ENCODE data around the gene PRDM11. TPM values are rescaled to one million over a fixed set of nuclear protein-coding genes. Genes with fewer than 3 reads are reported as not detected.

The PRDM11 gene
- total RNA-seq, 4 donors from 2014 or later: 29.5 to 43.2 (median 33.5) TPM

GRCh38 chr11:45182902-45183301, 36.5 kb downstream of the PRDM11 start:
- 91% methylated on average over 13 of the region's 14 CpGs for WGBS
- Histone ChIP-seq H3K4me1 (peaks cover 36 to 55% (median 40%) of the 10 kb centered on the region in 4 donors), H3K36me3 (peaks cover 7 to 49% (median 47%) of the 10 kb centered on the region in 4 donors), H3K27me3 (no peaks in the 10 kb centered on the region), H3K9me3 (no peaks in the 10 kb centered on the region), H3K4me3 (no peak overlapping the region), H3K27ac (replicated peaks in 1 of 4) (peak overlapping the region in 1 of 4 donors; percentile 10)
- TF ChIP-seq POLR2A (IDR thresholded peaks at IDR 0.05; ENCODE audit: low read depth) (no peak), CTCF (IDR thresholded peaks at IDR 0.05) (peak; percentile 38 to 59 (median 45)), POLR2AphosphoS5 (IDR thresholded peaks at IDR 0.05) (peak in 1 of 2 donors; percentile 11), EP300 (IDR thresholded peaks at IDR 0.05) (no peak)
- no peak for DNase-seq (ENCODE audit: extremely low spot score)
- intact Hi-C loops (cut with DNase I): loop anchor here (5.0 kb wide), 1 partner anchor 109 kb away; no protein-coding TSS in a partner anchor

GRCh38 chr11:45184640-45185039, 38.2 kb downstream of the PRDM11 start:
- Histone ChIP-seq H3K4me3 (no peak overlapping the region), H3K27me3 (no peaks in the 10 kb centered on the region), H3K27ac (replicated peaks in 1 of 4) (no peak overlapping the region), H3K36me3 (peaks cover 14 to 65% (median 58%) of the 10 kb centered on the region in 4 donors), H3K9me3 (no peaks in the 10 kb centered on the region), H3K4me1 (peaks cover 23 to 43% (median 30%) of the 10 kb centered on the region in 4 donors)
- intact Hi-C loops (cut with DNase I): loop anchor here (5.0 kb wide), 1 partner anchor 108 kb away; no protein-coding TSS in a partner anchor
- 98% methylated on average over 2 of the region's 2 CpGs for WGBS
- TF ChIP-seq POLR2A (IDR thresholded peaks at IDR 0.05; ENCODE audit: low read depth) (no peak), CTCF (IDR thresholded peaks at IDR 0.05) (no peak), EP300 (IDR thresholded peaks at IDR 0.05) (no peak), POLR2AphosphoS5 (IDR thresholded peaks at IDR 0.05) (no peak)
- DNase-seq (ENCODE audit: extremely low spot score): no peak

GRCh38 chr11:45185228-45185729, 38.8 kb downstream of the PRDM11 start:
- H3K9me3 ChIP-seq: no peaks in the 10 kb centered on the region
- TF ChIP-seq POLR2AphosphoS5 (IDR thresholded peaks at IDR 0.05) (no peak), CTCF (IDR thresholded peaks at IDR 0.05) (no peak), EP300 (IDR thresholded peaks at IDR 0.05) (no peak), POLR2A (IDR thresholded peaks at IDR 0.05; ENCODE audit: low read depth) (no peak)
- no peak for DNase-seq (ENCODE audit: extremely low spot score)
- H3K36me3 ChIP-seq: peaks cover 14 to 72% (median 63%) of the 10 kb centered on the region in 4 donors
- H3K4me3 ChIP-seq: no peak overlapping the region
- no peaks in the 10 kb centered on the region for H3K27me3 ChIP-seq
- intact Hi-C loops (cut with DNase I): no loop called here
- H3K27ac ChIP-seq (replicated peaks in 1 of 4): no peak overlapping the region
- peaks cover 17 to 37% (median 24%) of the 10 kb centered on the region in 4 donors for H3K4me1 ChIP-seq

- no peaks in the 10 kb centered on the region for H3K27me3 ChIP-seq
- peaks cover 5 to 20% (median 7%) of the 10 kb centered on the region in 4 donors for H3K4me1 ChIP-seq
- TF ChIP-seq EP300 (IDR thresholded peaks at IDR 0.05) (no peak), CTCF (IDR thresholded peaks at IDR 0.05) (no peak), POLR2AphosphoS5 (IDR thresholded peaks at IDR 0.05) (no peak), POLR2A (IDR thresholded peaks at IDR 0.05; ENCODE audit: low read depth) (no peak)
- H3K4me3 ChIP-seq: no peak overlapping the region
- peaks cover 14 to 72% (median 65%) of the 10 kb centered on the region in 4 donors for H3K36me3 ChIP-seq
- H3K9me3 ChIP-seq: no peaks in the 10 kb centered on the region
- intact Hi-C loops (cut with DNase I): no loop called here
- DNase-seq (ENCODE audit: extremely low spot score): no peak
- no peak overlapping the region for H3K27ac ChIP-seq (replicated peaks in 1 of 4)
- 94% methylated on average over 3 of the region's 3 CpGs for WGBS
These were observed 40.9 kb downstream of the PRDM11 start for GRCh38 chr11:45187375-45187774.

- no peak overlapping the region for H3K27ac ChIP-seq (replicated peaks in 1 of 4)
- peaks cover 0 to 13% (median under 1%) of the 10 kb centered on the region in 4 donors for H3K4me1 ChIP-seq
- H3K36me3 ChIP-seq: peaks cover 14 to 70% (median 59%) of the 10 kb centered on the region in 4 donors
- no peak for DNase-seq (ENCODE audit: extremely low spot score)
- intact Hi-C loops (cut with DNase I): no loop called here
- no peaks in the 10 kb centered on the region for H3K27me3 ChIP-seq
- 98% methylated on average over 3 of the region's 3 CpGs for WGBS
- no peaks in the 10 kb centered on the region for H3K9me3 ChIP-seq
- H3K4me3 ChIP-seq: no peak overlapping the region
- no peak for TF ChIP-seq EP300 (IDR thresholded peaks at IDR 0.05)
- TF ChIP-seq CTCF (IDR thresholded peaks at IDR 0.05): no peak
- TF ChIP-seq POLR2A (IDR thresholded peaks at IDR 0.05; ENCODE audit: low read depth): no peak
- no peak for TF ChIP-seq POLR2AphosphoS5 (IDR thresholded peaks at IDR 0.05)
These were observed 41.7 kb downstream of the PRDM11 start for GRCh38 chr11:45188127-45188526.
